ENCODE data around the gene LRRC74B.

Gene LRRC74B

GRCh38 chr22:21105294-21105693 is 59.5 kb downstream of the LRRC74B start:
- Mint-ChIP-seq H3K9me3 (no peaks in the 10 kb centered on the region), H3K4me1 (ENCODE audit: low read depth) (peaks cover 11% of the 10 kb centered on the region), H3K27ac (no peak overlapping the region), H3K36me3 (ENCODE audit: low read depth) (no peaks in the 10 kb centered on the region), H3K27me3 (peaks cover 26% of the 10 kb centered on the region), H3K4me3 (no peak overlapping the region)

DNA sequence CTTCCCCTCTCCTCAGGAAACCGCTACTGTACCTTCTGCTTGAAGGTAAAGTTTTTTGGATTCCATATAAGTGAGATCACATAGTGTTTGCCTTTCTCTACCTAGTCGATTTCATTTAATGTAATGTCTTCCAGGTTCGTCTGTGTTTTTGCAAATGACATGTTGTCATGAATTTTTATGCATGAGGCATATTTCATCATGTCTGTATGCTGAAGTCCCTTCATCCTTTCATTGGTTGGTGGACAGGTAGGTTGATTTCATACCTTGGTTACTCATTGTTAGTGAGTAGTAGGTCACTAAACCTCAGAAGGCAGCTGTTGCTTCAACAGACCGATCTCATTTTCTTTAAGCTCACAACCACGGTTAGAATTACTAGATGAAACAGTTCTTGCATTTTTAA is 60.3 kb downstream of the LRRC74B start:
- H3K36me3 Mint-ChIP-seq (ENCODE audit: low read depth): no peaks in the 10 kb centered on the region
- H3K4me3 Mint-ChIP-seq: no peak overlapping the region
- H3K4me1 Mint-ChIP-seq (ENCODE audit: low read depth): peaks cover 11% of the 10 kb centered on the region
- H3K27ac Mint-ChIP-seq: no peak overlapping the region
- H3K27me3 Mint-ChIP-seq: peaks cover 26% of the 10 kb centered on the region
- H3K9me3 Mint-ChIP-seq: no peaks in the 10 kb centered on the region

- H3K9me3 Mint-ChIP-seq: no peaks in the 10 kb centered on the region
- peaks cover 20% of the 10 kb centered on the region for H3K27me3 Mint-ChIP-seq
- no peak overlapping the region for H3K4me3 Mint-ChIP-seq
- no peaks in the 10 kb centered on the region for H3K4me1 Mint-ChIP-seq (ENCODE audit: low read depth)
- H3K27ac Mint-ChIP-seq: no peak overlapping the region
- H3K36me3 Mint-ChIP-seq (ENCODE audit: low read depth): no peaks in the 10 kb centered on the region
Observed at GRCh38 chr22:21108379-21109115, 62.8 kb downstream of the LRRC74B start.
